ENCODE results near the gene MAP3K6. TPM values are rescaled to one million over a fixed set of nuclear protein-coding genes. Genes with fewer than 3 reads are reported as not detected.

The MAP3K6 gene
- total and polyA plus RNA-seq, 8 donors: 11.8 to 83.3 (median 16.2) TPM

DNA sequence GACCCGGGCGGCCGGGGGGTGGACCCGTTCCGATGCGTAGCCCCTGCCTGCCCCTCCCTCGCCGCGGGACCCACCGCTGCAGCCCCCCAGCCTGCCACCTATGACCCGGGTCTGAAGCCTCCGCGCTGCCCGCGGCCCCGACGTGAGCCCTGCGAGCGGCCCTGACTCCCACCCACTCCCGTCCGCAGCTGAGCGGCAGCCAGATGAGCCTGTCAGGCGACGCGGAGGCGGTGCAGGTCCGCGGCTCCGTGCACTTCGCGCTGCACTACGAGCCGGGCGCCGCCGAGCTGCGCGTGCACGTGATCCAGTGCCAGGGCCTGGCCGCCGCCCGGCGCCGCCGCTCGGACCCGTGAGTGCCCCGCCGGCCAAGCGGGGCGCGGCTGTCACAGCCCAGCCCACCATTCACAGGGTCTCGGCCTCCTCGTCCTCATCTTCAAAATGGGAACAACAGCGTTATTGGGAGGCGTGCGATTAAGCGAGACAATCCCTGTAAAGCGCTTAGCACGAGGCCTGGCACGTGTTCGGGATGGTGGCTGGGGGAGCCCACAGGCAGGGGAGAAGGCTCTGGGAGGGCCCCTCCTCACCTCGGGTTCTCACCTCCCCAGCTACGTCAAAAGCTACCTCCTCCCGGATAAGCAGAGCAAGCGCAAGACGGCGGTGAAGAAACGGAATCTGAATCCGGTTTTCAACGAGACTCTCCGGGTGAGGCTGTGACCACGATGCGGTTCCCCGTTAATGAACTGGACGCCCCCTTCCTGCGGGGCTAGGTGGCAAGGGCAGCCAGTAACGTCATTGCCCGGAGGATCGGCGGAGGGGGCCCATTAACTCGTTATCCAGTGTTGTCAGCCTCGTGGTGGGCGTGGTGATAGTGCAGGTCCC is 16.7 kb downstream of the MAP3K6 start:
- DNase-seq: peak in 3 of 4 donors; percentile 64 to 89 (median 73)
- no peaks in the 10 kb centered on the region for H3K9me3 ChIP-seq
- ATAC-seq: peak; percentile 86
- peaks cover 0 to 60% of the 10 kb centered on the region in 2 donors for H3K36me3 ChIP-seq
- peak overlapping the region; percentile 26 to 38 for H3K4me3 ChIP-seq
- peaks cover 19 to 34% of the 10 kb centered on the region in 2 donors for H3K4me1 ChIP-seq
- no peak overlapping the region for H3K27ac ChIP-seq
- intact Hi-C loops (cut with DNase I): no loop called here
- H3K27me3 ChIP-seq: peaks cover 0 to 12% of the 10 kb centered on the region in 2 donors
- TF ChIP-seq, protein P1, sequence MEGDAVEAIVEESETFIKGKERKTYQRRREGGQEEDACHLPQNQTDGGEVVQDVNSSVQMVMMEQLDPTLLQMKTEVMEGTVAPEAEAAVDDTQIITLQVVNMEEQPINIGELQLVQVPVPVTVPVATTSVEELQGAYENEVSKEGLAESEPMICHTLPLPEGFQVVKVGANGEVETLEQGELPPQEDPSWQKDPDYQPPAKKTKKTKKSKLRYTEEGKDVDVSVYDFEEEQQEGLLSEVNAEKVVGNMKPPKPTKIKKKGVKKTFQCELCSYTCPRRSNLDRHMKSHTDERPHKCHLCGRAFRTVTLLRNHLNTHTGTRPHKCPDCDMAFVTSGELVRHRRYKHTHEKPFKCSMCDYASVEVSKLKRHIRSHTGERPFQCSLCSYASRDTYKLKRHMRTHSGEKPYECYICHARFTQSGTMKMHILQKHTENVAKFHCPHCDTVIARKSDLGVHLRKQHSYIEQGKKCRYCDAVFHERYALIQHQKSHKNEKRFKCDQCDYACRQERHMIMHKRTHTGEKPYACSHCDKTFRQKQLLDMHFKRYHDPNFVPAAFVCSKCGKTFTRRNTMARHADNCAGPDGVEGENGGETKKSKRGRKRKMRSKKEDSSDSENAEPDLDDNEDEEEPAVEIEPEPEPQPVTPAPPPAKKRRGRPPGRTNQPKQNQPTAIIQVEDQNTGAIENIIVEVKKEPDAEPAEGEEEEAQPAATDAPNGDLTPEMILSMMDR (IDR thresholded peaks at IDR 0.05): no peak

DNA sequence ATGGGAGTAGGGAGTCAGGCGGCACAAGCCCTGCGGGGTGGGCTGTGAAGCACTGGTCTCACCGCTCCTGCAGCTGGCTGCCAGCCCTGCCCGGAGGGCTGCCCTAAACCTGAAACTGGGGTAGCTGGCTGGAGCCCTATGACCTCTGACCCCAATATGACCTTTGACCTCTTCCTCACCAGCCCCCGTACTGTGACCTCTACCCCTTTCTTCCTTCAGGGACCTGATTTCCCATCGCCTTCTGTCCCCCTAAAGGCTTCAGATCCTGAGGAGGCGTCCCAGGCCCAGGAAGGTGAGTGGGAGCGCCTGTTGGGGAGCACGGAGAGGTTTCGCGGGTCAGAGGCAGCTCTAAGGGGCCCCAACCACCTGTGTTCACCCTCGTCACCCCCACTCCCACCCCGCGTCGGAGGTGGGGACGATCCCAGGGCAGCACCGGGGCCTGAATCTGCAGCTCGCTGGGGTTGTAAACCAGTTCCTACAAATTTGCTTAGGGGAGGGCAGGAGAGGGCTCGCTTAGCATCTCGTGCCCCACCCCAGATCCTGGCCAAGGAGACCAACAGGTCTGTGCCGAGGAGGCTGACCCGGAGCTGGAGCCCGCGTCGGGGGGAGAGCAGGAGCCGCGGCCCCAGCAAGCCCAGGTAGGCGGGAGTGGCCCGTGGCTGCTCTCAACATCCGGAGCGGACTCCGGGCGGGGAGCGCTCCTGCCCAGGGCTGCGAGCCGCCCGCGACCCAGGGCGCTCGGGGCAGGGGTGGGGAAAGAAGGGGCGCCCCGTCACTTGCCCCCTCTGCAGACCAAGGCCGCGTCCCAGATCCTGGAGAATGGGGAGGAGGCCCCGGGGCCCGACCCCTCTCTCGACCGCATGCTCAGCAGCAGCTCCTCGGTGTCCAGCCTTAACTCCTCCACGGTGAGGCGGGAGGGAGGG is 17.6 kb downstream of the MAP3K6 start:
- ATAC-seq: peak; percentile 88
- Histone ChIP-seq H3K36me3 (peaks cover 0 to 51% of the 10 kb centered on the region in 2 donors), H3K4me1 (peaks cover 19 to 41% of the 10 kb centered on the region in 2 donors), H3K27ac (peak overlapping the region in 1 of 2 donors; percentile 13), H3K9me3 (no peaks in the 10 kb centered on the region), H3K4me3 (peak overlapping the region; percentile 26 to 38), H3K27me3 (peaks cover 0 to 12% of the 10 kb centered on the region in 2 donors)
- intact Hi-C loops (cut with DNase I): no loop called here
- peak in 3 of 4 donors; percentile 47 to 91 (median 79) for DNase-seq
- TF ChIP-seq, protein P1 (IDR thresholded peaks at IDR 0.05): no peak

DNA sequence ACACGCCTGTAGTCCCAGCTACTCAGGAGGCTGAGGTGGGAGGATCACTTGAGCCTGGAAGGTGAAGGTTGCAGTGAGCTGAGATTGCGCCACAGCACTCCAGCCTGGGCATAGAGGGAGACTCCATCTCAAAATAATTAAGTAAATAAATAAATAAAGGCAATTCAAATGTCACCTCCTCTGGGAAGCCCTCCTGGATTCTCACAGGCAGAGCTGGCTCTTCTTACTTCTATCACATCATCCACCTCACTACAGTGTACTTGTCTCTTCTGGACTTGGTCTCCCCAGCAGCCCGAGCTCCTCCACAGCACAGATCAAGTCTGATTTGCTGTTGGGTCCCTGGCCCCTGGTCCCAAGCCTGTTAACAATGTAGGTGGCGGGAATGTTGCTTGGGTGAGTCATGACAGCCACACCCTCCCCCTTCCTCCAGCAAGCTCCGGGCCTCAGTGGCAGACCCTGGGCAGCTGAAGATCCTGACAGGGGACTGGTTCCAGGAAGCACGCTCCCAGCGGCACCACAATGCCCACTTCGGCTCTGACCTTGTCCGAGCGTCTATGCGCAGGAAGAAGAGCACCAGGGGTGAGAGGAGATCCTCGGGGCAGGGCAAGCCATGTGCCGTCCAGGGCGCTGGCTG is 19.7 kb downstream of the MAP3K6 start:
- H3K4me1 ChIP-seq: peaks cover 29 to 61% of the 10 kb centered on the region in 2 donors
- H3K27ac ChIP-seq: no peak overlapping the region
- H3K9me3 ChIP-seq: no peaks in the 10 kb centered on the region
- ATAC-seq: no peak
- intact Hi-C loops (cut with DNase I): no loop called here
- H3K36me3 ChIP-seq: peaks cover 0 to 35% of the 10 kb centered on the region in 2 donors
- H3K4me3 ChIP-seq: no peak overlapping the region
- TF ChIP-seq, protein P1 (IDR thresholded peaks at IDR 0.05): no peak
- peaks cover 0 to 12% of the 10 kb centered on the region in 2 donors for H3K27me3 ChIP-seq
- DNase-seq: no peak

DNA sequence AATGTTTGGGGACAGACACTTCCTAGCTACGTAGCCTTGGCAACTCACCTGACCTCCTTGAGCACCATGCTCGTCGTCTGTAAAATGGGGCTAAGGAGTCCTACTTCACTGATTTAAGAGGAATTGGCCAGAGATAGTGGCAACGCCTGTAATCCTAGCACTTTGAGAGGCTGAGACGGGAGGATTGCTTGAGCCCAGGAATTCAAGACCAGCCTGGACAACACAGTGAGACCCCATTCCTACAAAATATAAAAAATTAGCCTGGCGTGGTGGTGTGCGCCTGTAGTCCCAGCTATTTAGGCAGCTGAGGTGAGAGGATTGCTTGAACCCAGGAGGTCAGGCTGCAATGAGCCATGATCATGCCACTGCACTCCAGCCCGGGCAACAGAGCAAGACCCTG is 20.4 kb downstream of the MAP3K6 start:
- no peaks in the 10 kb centered on the region for H3K9me3 ChIP-seq
- no peak for DNase-seq
- H3K4me3 ChIP-seq: no peak overlapping the region
- H3K36me3 ChIP-seq: peaks cover 0 to 31% of the 10 kb centered on the region in 2 donors
- no peak overlapping the region for H3K27ac ChIP-seq
- no peak for ATAC-seq
- H3K4me1 ChIP-seq: peaks cover 29 to 68% of the 10 kb centered on the region in 2 donors
- peaks cover 0 to 12% of the 10 kb centered on the region in 2 donors for H3K27me3 ChIP-seq
- intact Hi-C loops (cut with DNase I): no loop called here
- TF ChIP-seq, protein P1 (IDR thresholded peaks at IDR 0.05): no peak

All from left lung (tissue), 10 donors.